Measurements from ENCODE around the gene AHCYL2.

The AHCYL2 gene

GRCh38 chr7:129361771-129362170, 136.9 kb downstream of the AHCYL2 start:
- no peaks in the 10 kb centered on the region for H3K36me3 ChIP-seq (ENCODE audit: control insufficient read depth, low read length)
- no peaks in the 10 kb centered on the region for H3K79me2 ChIP-seq (ENCODE audit: control insufficient read depth, low read length)
- TF ChIP-seq CTCF (IDR thresholded peaks at IDR 0.05; ENCODE audit: low read depth, low read length, poor library complexity, severe bottlenecking): no peak
- TF ChIP-seq EZH2phosphoT487 (IDR thresholded peaks at IDR 0.05; ENCODE audit: borderline replicate concordance, low read length): no peak
- H3K9me2 ChIP-seq (replicated peaks; ENCODE audit: control insufficient read depth, low read length): no peaks in the 10 kb centered on the region
- H4K20me1 ChIP-seq (ENCODE audit: control insufficient read depth, insufficient read depth, low read depth, low read length): no peaks in the 10 kb centered on the region
- no peaks in the 10 kb centered on the region for H3F3A ChIP-seq (ENCODE audit: control insufficient read depth, insufficient read depth)
- H3K4me2 ChIP-seq (ENCODE audit: low read length): no peak overlapping the region
- H3K27me3 ChIP-seq (ENCODE audit: control insufficient read depth, low read length): no peaks in the 10 kb centered on the region
- H3K9me3 ChIP-seq (ENCODE audit: control insufficient read depth, insufficient read depth, low read length): no peaks in the 10 kb centered on the region
- H3K4me1 ChIP-seq (ENCODE audit: control insufficient read depth, low read length): no peaks in the 10 kb centered on the region
- no peak overlapping the region for H3K27ac ChIP-seq (ENCODE audit: low read depth, low read length)
- H3K4me3 ChIP-seq (ENCODE audit: low read length): no peak overlapping the region

- H3K4me2 ChIP-seq (ENCODE audit: low read length): no peak overlapping the region
- no peaks in the 10 kb centered on the region for H3K27me3 ChIP-seq (ENCODE audit: control insufficient read depth, low read length)
- TF ChIP-seq CTCF (IDR thresholded peaks at IDR 0.05; ENCODE audit: low read depth, low read length, poor library complexity, severe bottlenecking) (no peak), EZH2phosphoT487 (IDR thresholded peaks at IDR 0.05; ENCODE audit: borderline replicate concordance, low read length) (no peak)
- no peak overlapping the region for H3K4me3 ChIP-seq (ENCODE audit: low read length)
- H3K9me3 ChIP-seq (ENCODE audit: control insufficient read depth, insufficient read depth, low read length): no peaks in the 10 kb centered on the region
- H4K20me1 ChIP-seq (ENCODE audit: control insufficient read depth, insufficient read depth, low read depth, low read length): no peaks in the 10 kb centered on the region
- H3K79me2 ChIP-seq (ENCODE audit: control insufficient read depth, low read length): no peaks in the 10 kb centered on the region
- no peaks in the 10 kb centered on the region for H3K36me3 ChIP-seq (ENCODE audit: control insufficient read depth, low read length)
- H3K9me2 ChIP-seq (replicated peaks; ENCODE audit: control insufficient read depth, low read length): no peaks in the 10 kb centered on the region
- H3F3A ChIP-seq (ENCODE audit: control insufficient read depth, insufficient read depth): no peaks in the 10 kb centered on the region
- no peak overlapping the region for H3K27ac ChIP-seq (ENCODE audit: low read depth, low read length)
- H3K4me1 ChIP-seq (ENCODE audit: control insufficient read depth, low read length): no peaks in the 10 kb centered on the region
Observed at GRCh38 chr7:129362496-129362895, 137.7 kb downstream of the AHCYL2 start.

- Histone ChIP-seq H3K27me3 (ENCODE audit: control insufficient read depth, low read length) (0 out of 2 replicates have a peak, but pooled peaks cover 3% of the 10 kb centered on the region), H4K20me1 (ENCODE audit: control insufficient read depth, insufficient read depth, low read depth, low read length) (no peaks in the 10 kb centered on the region), H3K27ac (ENCODE audit: low read depth, low read length) (no peak overlapping the region), H3K9me2 (replicated peaks; ENCODE audit: control insufficient read depth, low read length) (no peaks in the 10 kb centered on the region), H3K4me3 (ENCODE audit: low read length) (no peak overlapping the region), H3F3A (ENCODE audit: control insufficient read depth, insufficient read depth) (no peaks in the 10 kb centered on the region), H3K36me3 (ENCODE audit: control insufficient read depth, low read length) (no peaks in the 10 kb centered on the region), H3K4me2 (ENCODE audit: low read length) (no peak overlapping the region), H3K79me2 (ENCODE audit: control insufficient read depth, low read length) (no peaks in the 10 kb centered on the region), H3K9me3 (ENCODE audit: control insufficient read depth, insufficient read depth, low read length) (no peaks in the 10 kb centered on the region), H3K4me1 (ENCODE audit: control insufficient read depth, low read length) (peaks cover 15% of the 10 kb centered on the region)
- TF ChIP-seq CTCF (IDR thresholded peaks at IDR 0.05; ENCODE audit: low read depth, low read length, poor library complexity, severe bottlenecking) (no peak), EZH2phosphoT487 (IDR thresholded peaks at IDR 0.05; ENCODE audit: borderline replicate concordance, low read length) (no peak)
Observed at GRCh38 chr7:129367349-129367699, 142.5 kb downstream of the AHCYL2 start.
